HepG2 (cell line): ENCODE results near the gene LRRC45. TPM values are rescaled to one million over a fixed set of nuclear protein-coding genes. Genes with fewer than 3 reads are reported as not detected.

ENCODE experiments used
- ATF5 ChIP-seq: sonication (generic); formaldehyde crosslinking; IDR thresholded peaks from 2 replicates; pipeline ENCODE4 v1.4.0; 2020; ENCODE audit warnings: mild to moderate bottlenecking, low read depth, missing genetic modification reagents
- BRCA1 ChIP-seq: sonication (generic); formaldehyde crosslinking; IDR thresholded peaks from 2 replicates; pipeline ENCODE4 v1.4.0; 2020; ENCODE audit warnings: missing genetic modification reagents
- FOXA3 ChIP-seq: IDR thresholded peaks from 2 replicates; pipeline ENCODE4 v1.6.1; 2016; ENCODE audit warnings: missing genetic modification reagents, missing compliant biosample characterization
- GZF1 ChIP-seq: sonication (generic); formaldehyde crosslinking; IDR thresholded peaks from 2 replicates; pipeline ENCODE4 v1.5.1; 2020; ENCODE audit warnings: mild to moderate bottlenecking, missing genetic modification reagents
- HNRNPH1 ChIP-seq: fragments of 200-400 bp; formaldehyde crosslinking; optimal IDR thresholded peaks from 2 replicates; pipeline ENCODE3; 2017; ENCODE audit warnings: mild to moderate bottlenecking, low read depth, low read length
- KLF11 ChIP-seq: IDR thresholded peaks from 2 replicates; pipeline ENCODE4 v1.6.1; 2016; ENCODE audit warnings: missing compliant biosample characterization
- KMT2B ChIP-seq: IDR thresholded peaks from 2 replicates; pipeline ENCODE4 v1.6.1; 2016; ENCODE audit warnings: missing genetic modification reagents, missing compliant biosample characterization
- LCORL ChIP-seq, 2 experiments: fragments of 450-650 bp in 1 of 2; sonication (generic) in 1 of 2; formaldehyde crosslinking in 1 of 2; IDR thresholded peaks; 2 replicates each; pipeline versions ENCODE4 v1.5.0 to v1.6.1; 2017 to 2020; ENCODE audit warnings: antibody characterized with exemption in 1 of 2, missing genetic modification reagents in 1 of 2
- MAX ChIP-seq: IDR thresholded peaks from 2 replicates; pipeline ENCODE4 v1.6.1; 2012; ENCODE audit warnings: inconsistent platforms
- MED1 ChIP-seq: sonication (generic); formaldehyde crosslinking; IDR thresholded peaks from 2 replicates; pipeline ENCODE4 v1.4.0; 2020; ENCODE audit warnings: missing genetic modification reagents
- MTA1 ChIP-seq: sonication (generic); formaldehyde crosslinking; IDR thresholded peaks from 2 replicates; pipeline ENCODE4 v1.4.0; 2020; ENCODE audit warnings: missing genetic modification reagents, mild to moderate bottlenecking, borderline replicate concordance
- PHF20 ChIP-seq: sonication (generic); formaldehyde crosslinking; IDR thresholded peaks from 2 replicates; pipeline ENCODE4 v1.5.0; 2020; ENCODE audit warnings: mild to moderate bottlenecking, missing genetic modification reagents
- RBM22 ChIP-seq: fragments of 200-400 bp; formaldehyde crosslinking; optimal IDR thresholded peaks from 2 replicates; pipeline ENCODE3; 2017; ENCODE audit warnings: mild to moderate bottlenecking, low read length, moderate library complexity
- SOX5 ChIP-seq: IDR thresholded peaks from 2 replicates; pipeline ENCODE4 v1.6.1; 2016; ENCODE audit warnings: borderline replicate concordance
- SRSF4 ChIP-seq: fragments of 200-400 bp; formaldehyde crosslinking; IDR thresholded peaks from one replicate; pipeline ENCODE4 v1.6.1; 2018; ENCODE audit warnings: mild to moderate bottlenecking, low read depth, low read length, moderate library complexity; ENCODE audit not compliant: poor library complexity, severe bottlenecking
- SSRP1 ChIP-seq: IDR thresholded peaks from 2 replicates; pipeline ENCODE4 v1.6.1; 2016; ENCODE audit warnings: control low read depth
- TOE1 ChIP-seq: sonication (generic); formaldehyde crosslinking; IDR thresholded peaks from 2 replicates; pipeline ENCODE4 v1.4.0; 2020; ENCODE audit warnings: mild to moderate bottlenecking, missing genetic modification reagents
- ZKSCAN8 ChIP-seq: IDR thresholded peaks from 2 replicates; pipeline ENCODE4 v1.6.1; 2016; ENCODE audit warnings: borderline replicate concordance, missing genetic modification reagents, missing compliant biosample characterization
- ZMYM2 ChIP-seq: sonication (generic); formaldehyde crosslinking; IDR thresholded peaks from 2 replicates; pipeline ENCODE4 v1.8.0; 2022; ENCODE audit warnings: mild to moderate bottlenecking, missing genetic modification reagents
- ZNF274 ChIP-seq: sonication (generic); formaldehyde crosslinking; IDR thresholded peaks from 2 replicates; pipeline ENCODE4 v1.5.1; 2020; ENCODE audit warnings: mild to moderate bottlenecking, missing genetic modification reagents
- ZNF329 ChIP-seq: sonication (generic); formaldehyde crosslinking; IDR thresholded peaks from 2 replicates; pipeline ENCODE4 v1.9.0; 2021; ENCODE audit warnings: low read depth, mild to moderate bottlenecking, missing genetic modification reagents
- ZNF710 ChIP-seq: sonication (generic); formaldehyde crosslinking; IDR thresholded peaks from 2 replicates; pipeline ENCODE4 v1.5.0; 2020; ENCODE audit warnings: mild to moderate bottlenecking, missing genetic modification reagents, borderline replicate concordance
- polyA plus RNA-seq, 8 experiments: library from polyadenylated mRNA; depleted of rRNA in 3 of 8; stranded (reverse) in 7 of 8; unstranded in 1 of 8; fragments of >200 nt; fragmentation: Illumina TruSeq in 4 of 8; extraction: Trizol in 4 of 8; gene quantifications; 2 replicates each; pipeline versions ENCODE4 v1.2.1 to v1.2.3, GENCODE V29; 2011 to 2016; ENCODE audit warnings: low read depth in 4 of 8, missing spikeins in 1 of 8, mixed read lengths in 1 of 8; ENCODE audit not compliant: insufficient read depth in 1 of 8
- total RNA-seq, 5 experiments: library from RNA; depleted of rRNA; stranded (reverse); fragments of >200 nt; fragmentation: Illumina TruSeq; extraction: Trizol; gene quantifications; 2 replicates each; pipeline ENCODE4 v1.2.3, GENCODE V29; 2016; ENCODE audit warnings: low read depth in 1 of 5
- TF ChIP-seq, protein P1 (sequence below): IDR thresholded peaks from 2 replicates; pipeline ENCODE4 v1.6.1; 2016; ENCODE audit warnings: low read depth
- TF ChIP-seq, protein P2 (sequence below): sonication (generic); formaldehyde crosslinking; IDR thresholded peaks from 2 replicates; pipeline ENCODE4 v1.8.0; 2022; ENCODE audit warnings: mild to moderate bottlenecking, missing genetic modification reagents, moderate library complexity

LRRC45 gene
- total and polyA plus RNA-seq, 2 of the 13 experiments (the other 11 are each of a cell fraction or from before 2014, with no cell fraction given) = 11.6 to 48.1 TPM

GRCh38 chr17:82050761-82051641 is 27.9 kb downstream of the LRRC45 start (continued):
- no peak for TF ChIP-seq LCORL (IDR thresholded peaks at IDR 0.05)
- TF ChIP-seq LCORL (CRISPR knock-in tag; IDR thresholded peaks at IDR 0.05) = no peak
- TF ChIP-seq KLF11 = no peak
- no peak for TF ChIP-seq HNRNPH1
- TF ChIP-seq ZMYM2 (CRISPR knock-in tag) = no peak
- TF ChIP-seq ATF5 (CRISPR knock-in tag) = no peak
- no peak for TF ChIP-seq ZKSCAN8 (CRISPR knock-in tag)
- no peak for TF ChIP-seq ZNF329
- peak; percentile 46 for TF ChIP-seq MAX
- peak; percentile 47; the same call in 1 of the 2 replicates for TF ChIP-seq ZNF274
- no peak for TF ChIP-seq SSRP1 (CRISPR knock-in tag)
- no peak for TF ChIP-seq RBM22
- TF ChIP-seq SOX5 (CRISPR knock-in tag) = no peak
- TF ChIP-seq ZNF710 (CRISPR knock-in tag) = no peak
- TF ChIP-seq, protein P1, sequence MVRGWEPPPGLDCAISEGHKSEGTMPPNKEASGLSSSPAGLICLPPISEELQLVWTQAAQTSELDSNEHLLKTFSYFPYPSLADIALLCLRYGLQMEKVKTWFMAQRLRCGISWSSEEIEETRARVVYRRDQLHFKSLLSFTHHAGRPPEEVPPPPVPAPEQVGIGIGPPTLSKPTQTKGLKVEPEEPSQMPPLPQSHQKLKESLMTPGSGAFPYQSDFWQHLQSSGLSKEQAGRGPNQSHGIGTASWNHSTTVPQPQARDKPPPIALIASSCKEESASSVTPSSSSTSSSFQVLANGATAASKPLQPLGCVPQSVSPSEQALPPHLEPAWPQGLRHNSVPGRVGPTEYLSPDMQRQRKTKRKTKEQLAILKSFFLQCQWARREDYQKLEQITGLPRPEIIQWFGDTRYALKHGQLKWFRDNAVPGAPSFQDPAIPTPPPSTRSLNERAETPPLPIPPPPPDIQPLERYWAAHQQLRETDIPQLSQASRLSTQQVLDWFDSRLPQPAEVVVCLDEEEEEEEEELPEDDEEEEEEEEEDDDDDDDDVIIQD (CRISPR knock-in tag) = no peak
- no peak for TF ChIP-seq KMT2B
- no peak for TF ChIP-seq FOXA3 (CRISPR knock-in tag)
- TF ChIP-seq TOE1 = no peak
- peak; percentile 16; the same call in 1 of the 2 replicates for TF ChIP-seq GZF1 (CRISPR knock-in tag)
- TF ChIP-seq BRCA1 (CRISPR knock-in tag) = no peak
- peak; percentile 16; the same call in 1 of the 2 replicates for TF ChIP-seq PHF20
- TF ChIP-seq, protein P2, sequence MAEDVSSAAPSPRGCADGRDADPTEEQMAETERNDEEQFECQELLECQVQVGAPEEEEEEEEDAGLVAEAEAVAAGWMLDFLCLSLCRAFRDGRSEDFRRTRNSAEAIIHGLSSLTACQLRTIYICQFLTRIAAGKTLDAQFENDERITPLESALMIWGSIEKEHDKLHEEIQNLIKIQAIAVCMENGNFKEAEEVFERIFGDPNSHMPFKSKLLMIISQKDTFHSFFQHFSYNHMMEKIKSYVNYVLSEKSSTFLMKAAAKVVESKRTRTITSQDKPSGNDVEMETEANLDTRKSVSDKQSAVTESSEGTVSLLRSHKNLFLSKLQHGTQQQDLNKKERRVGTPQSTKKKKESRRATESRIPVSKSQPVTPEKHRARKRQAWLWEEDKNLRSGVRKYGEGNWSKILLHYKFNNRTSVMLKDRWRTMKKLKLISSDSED (CRISPR knock-in tag) = 0 out of 2 replicates have a peak, but pooled peaks have one; percentile 53
- TF ChIP-seq MED1 (CRISPR knock-in tag) = no peak
- peak; percentile 70; the same call in 1 of the 2 replicates for TF ChIP-seq MTA1 (CRISPR knock-in tag)
- TF ChIP-seq SRSF4 = no peak
